Measurements from ENCODE around the gene IL1RAPL1. TPM values are rescaled to one million over a fixed set of nuclear protein-coding genes. Genes with fewer than 3 reads are reported as not detected.

Gene IL1RAPL1
- total and polyA plus RNA-seq, 9 of the 15 experiments (the other 6 are each of a cell fraction or from before 2014, with no cell fraction given), result 0.04 to 0.07 (median 0.04) TPM; not detected in 6

DNA sequence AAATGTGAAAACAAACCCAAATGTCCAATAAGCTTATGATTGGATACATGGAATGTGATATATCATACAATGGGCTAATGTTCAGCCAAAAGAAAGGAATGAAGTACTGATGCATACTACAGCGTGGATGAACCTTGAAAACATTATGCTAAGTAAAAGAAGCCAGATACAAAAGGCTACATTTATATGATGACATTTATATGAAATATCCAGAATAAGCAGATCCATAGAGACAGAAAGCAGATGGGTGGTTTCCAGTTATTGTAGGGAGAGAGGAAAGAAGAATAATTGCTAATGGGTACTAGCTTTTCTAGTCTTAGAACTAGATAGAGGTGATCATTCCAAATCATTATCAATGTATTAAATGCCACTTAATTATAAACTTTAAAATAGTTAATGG, 801.3 kb downstream of the IL1RAPL1 start:
- intact Hi-C loops (cut with micrococcal nuclease) (no loop called here), in situ Hi-C loops (cut with MboI) (no loop called here)
- ChIA-PET CTCF (ENCODE audit: low intra/inter-chr PET ratio) (no interaction called here), POLR2A (no interaction called here)
- Histone ChIP-seq H3K79me2 (ENCODE audit: control insufficient read depth, insufficient read depth, low read length) (no peaks in the 10 kb centered on the region), H3K4me2 (ENCODE audit: insufficient read depth, low read length) (no peak overlapping the region), H3K4me1 (replicated peaks in 1 of 2; ENCODE audit: control insufficient read depth in 2 of 2, insufficient read depth in 2 of 2, low read length in 2 of 2) (no peaks in the 10 kb centered on the region), H3K9ac (ENCODE audit: insufficient read depth in 1 of 2, low read depth in 2 of 2, low read length in 2 of 2) (no peak overlapping the region), H2AFZ (ENCODE audit: low read depth, low read length) (no peak overlapping the region), H3K4me3 (no peak overlapping the region), H3K27me3 (ENCODE audit: control insufficient read depth in 2 of 2, insufficient read depth in 2 of 2, low read length in 2 of 2) (no peaks in the 10 kb centered on the region), H4K20me1 (replicated peaks; ENCODE audit: control insufficient read depth, insufficient read depth, low read length) (no peaks in the 10 kb centered on the region), H3K9me3 (replicated peaks; ENCODE audit: control insufficient read depth, insufficient read depth, low read depth, low read length) (no peaks in the 10 kb centered on the region), H3K9me1 (ENCODE audit: control insufficient read depth, insufficient read depth, low read length) (no peaks in the 10 kb centered on the region), H3K27ac (ENCODE audit: extremely low read depth, low read depth, low read length) (no peak overlapping the region), H3K36me3 (ENCODE audit: control insufficient read depth, insufficient read depth, low read length) (no peaks in the 10 kb centered on the region)
- no peak for DNase-seq (ENCODE audit: extremely low read depth in 1 of 4, low spot score in 3 of 4)
- 0% methylated on average over 1 of the region's 1 CpG for whole genome bisulfite sequencing (ENCODE audit: insufficient coverage, low coverage, missing lambda C conversion rate)
- no peak for ATAC-seq
- FAIRE-seq, result no peak
- BruUV-seq (replicated peaks), result no TSS peak
- TF ChIP-seq, protein P1, sequence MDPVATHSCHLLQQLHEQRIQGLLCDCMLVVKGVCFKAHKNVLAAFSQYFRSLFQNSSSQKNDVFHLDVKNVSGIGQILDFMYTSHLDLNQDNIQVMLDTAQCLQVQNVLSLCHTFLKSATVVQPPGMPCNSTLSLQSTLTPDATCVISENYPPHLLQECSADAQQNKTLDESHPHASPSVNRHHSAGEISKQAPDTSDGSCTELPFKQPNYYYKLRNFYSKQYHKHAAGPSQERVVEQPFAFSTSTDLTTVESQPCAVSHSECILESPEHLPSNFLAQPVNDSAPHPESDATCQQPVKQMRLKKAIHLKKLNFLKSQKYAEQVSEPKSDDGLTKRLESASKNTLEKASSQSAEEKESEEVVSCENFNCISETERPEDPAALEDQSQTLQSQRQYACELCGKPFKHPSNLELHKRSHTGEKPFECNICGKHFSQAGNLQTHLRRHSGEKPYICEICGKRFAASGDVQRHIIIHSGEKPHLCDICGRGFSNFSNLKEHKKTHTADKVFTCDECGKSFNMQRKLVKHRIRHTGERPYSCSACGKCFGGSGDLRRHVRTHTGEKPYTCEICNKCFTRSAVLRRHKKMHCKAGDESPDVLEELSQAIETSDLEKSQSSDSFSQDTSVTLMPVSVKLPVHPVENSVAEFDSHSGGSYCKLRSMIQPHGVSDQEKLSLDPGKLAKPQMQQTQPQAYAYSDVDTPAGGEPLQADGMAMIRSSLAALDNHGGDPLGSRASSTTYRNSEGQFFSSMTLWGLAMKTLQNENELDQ (CRISPR knock-in tag; IDR thresholded peaks at IDR 0.05; ENCODE audit: borderline replicate concordance), result no peak
- TF ChIP-seq LCOR (CRISPR knock-in tag; IDR thresholded peaks at IDR 0.05) (no peak), CREB1 (IDR thresholded peaks at IDR 0.05) (no peak), CREB1 (CRISPR knock-in tag; IDR thresholded peaks at IDR 0.05) (no peak), DEAF1 (CRISPR knock-in tag; IDR thresholded peaks at IDR 0.05) (no peak), RAD21 (CRISPR knock-in tag; conservative IDR thresholded peaks at IDR 0.05 in 1 of 2, IDR thresholded peaks at IDR 0.05 in 1 of 2) (no peak), ZKSCAN8 (CRISPR knock-in tag; IDR thresholded peaks at IDR 0.05) (no peak), PCBP2 (IDR thresholded peaks at IDR 0.05; ENCODE audit: low read depth, low read length, poor library complexity, severe bottlenecking) (no peak), TRIM24 (IDR thresholded peaks at IDR 0.05) (no peak), NFIC (IDR thresholded peaks at IDR 0.05) (no peak)

Data from K562 (cell line).